Neural cell (in vitro differentiated cells): ENCODE results near the gene ADIG. TPM values are rescaled to one million over a fixed set of nuclear protein-coding genes. Genes with fewer than 3 reads are reported as not detected.

Source experiments
- H2AFZ ChIP-seq: fragments of 200-600, 300-800 bp; sonication (generic), shearing (Covaris generic); 2 replicates; pipeline ENCODE4 v1.6.0; 2014; ENCODE audit warnings: low read depth, mild to moderate bottlenecking, antibody characterized with exemption, low read length, moderate library complexity
- H3F3A ChIP-seq: fragments of 200-600 bp; shearing (Covaris generic); 2 replicates; pipeline ENCODE4 v1.6.1; 2016; ENCODE audit warnings: mild to moderate bottlenecking, moderate library complexity, mixed read lengths, antibody characterized with exemption, low read length; ENCODE audit not compliant: insufficient read depth, poor library complexity, severe bottlenecking
- H3K27ac ChIP-seq: fragments of 200-600, 300-800 bp; sonication (generic), shearing (Covaris generic); 2 replicates; pipeline ENCODE4 v1.5.1; 2014; ENCODE audit warnings: mild to moderate bottlenecking, low read length, moderate library complexity
- H3K27me3 ChIP-seq: fragments of 300-800, 200-600 bp; sonication (generic), shearing (Covaris generic); 2 replicates; pipeline ENCODE4 v1.6.0; 2014; ENCODE audit warnings: mild to moderate bottlenecking, low read depth, low read length, moderate library complexity; ENCODE audit not compliant: insufficient read depth
- H3K36me3 ChIP-seq: fragments of 300-800, 200-600 bp; sonication (generic), shearing (Covaris generic); 2 replicates; pipeline ENCODE4 v1.5.1; 2014; ENCODE audit warnings: mild to moderate bottlenecking, antibody characterized with exemption, low read length, moderate library complexity; ENCODE audit not compliant: insufficient read depth
- H3K4me2 ChIP-seq: fragments of 300-800, 200-600 bp; sonication (generic), shearing (Covaris generic); 2 replicates; pipeline ENCODE4 v1.6.0; 2014; ENCODE audit warnings: mild to moderate bottlenecking, low read length
- H3K4me3 ChIP-seq: fragments of 300-800, 200-600 bp; sonication (generic), shearing (Covaris generic); 2 replicates; pipeline ENCODE4 v1.5.1; 2014; ENCODE audit warnings: mild to moderate bottlenecking, low read length, moderate library complexity
- H3K79me2 ChIP-seq: fragments of 200-600 bp; shearing (Covaris generic); replicated peaks from 2 replicates; pipeline ENCODE4 v1.6.0; 2014; ENCODE audit warnings: mild to moderate bottlenecking, low read length, moderate library complexity; ENCODE audit not compliant: insufficient read depth
- H3K9ac ChIP-seq: fragments of 300-800, 200-600 bp; sonication (generic), shearing (Covaris generic); 2 replicates; pipeline ENCODE4 v1.6.1; 2016; ENCODE audit warnings: mild to moderate bottlenecking, low read length, mixed read lengths
- H3K9me2 ChIP-seq: fragments of 200-600 bp; shearing (Covaris generic); 2 replicates; pipeline ENCODE4 v1.6.1; 2016; ENCODE audit warnings: mild to moderate bottlenecking, low read length, mixed read lengths; ENCODE audit not compliant: insufficient read depth
- H3K9me3 ChIP-seq: fragments of 200-600, 300-800 bp; sonication (generic), shearing (Covaris generic); 2 replicates; pipeline ENCODE4 v1.6.1; 2016; ENCODE audit warnings: mild to moderate bottlenecking, mixed run types, low read length, moderate library complexity, mixed read lengths
- H4K20me1 ChIP-seq: fragments of 200-600 bp; shearing (Covaris generic); 2 replicates; pipeline ENCODE4 v1.6.1; 2016; ENCODE audit warnings: mild to moderate bottlenecking, mixed run types; ENCODE audit not compliant: insufficient read depth
- EP300 ChIP-seq: fragments of 450-650 bp; conservative IDR thresholded peaks from 2 replicates; pipeline ENCODE4 v1.6.1; 2014; ENCODE audit warnings: antibody characterized with exemption, mild to moderate bottlenecking, moderate library complexity; ENCODE audit not compliant: poor library complexity, severe bottlenecking
- EZH2 ChIP-seq: fragments of 200-600, 300-800 bp; shearing (Covaris generic), sonication (generic); IDR thresholded peaks from 2 replicates; pipeline ENCODE4 v1.6.1; 2014; ENCODE audit warnings: antibody characterized with exemption, low read length, borderline replicate concordance, mild to moderate bottlenecking; ENCODE audit not compliant: insufficient read depth, poor library complexity, severe bottlenecking
- MXI1 ChIP-seq: fragments of 450-650 bp; conservative IDR thresholded peaks from 2 replicates; pipeline ENCODE4 v1.6.1; 2014; ENCODE audit warnings: antibody characterized with exemption, mild to moderate bottlenecking; ENCODE audit not compliant: poor library complexity, severe bottlenecking
- POLR2AphosphoS5 ChIP-seq: IDR thresholded peaks from 2 replicates; pipeline ENCODE4 v1.6.1; 2012
- RAD21 ChIP-seq: fragments of 450-650 bp; conservative IDR thresholded peaks from 2 replicates; pipeline ENCODE4 v1.6.1; 2014; ENCODE audit warnings: antibody characterized with exemption, mild to moderate bottlenecking, moderate library complexity
- SMC3 ChIP-seq: fragments of 450-650 bp; conservative IDR thresholded peaks from 2 replicates; pipeline ENCODE4 v1.6.1; 2014; ENCODE audit warnings: antibody characterized with exemption, mild to moderate bottlenecking, moderate library complexity; ENCODE audit not compliant: poor library complexity
- TAF1 ChIP-seq: IDR thresholded peaks from 2 replicates; pipeline ENCODE4 v1.6.1; 2012; ENCODE audit warnings: low read depth
- polyA plus RNA-seq: library from polyadenylated mRNA; depleted of rRNA; stranded (reverse); fragments of >200 nt; gene quantifications from 2 replicates; pipeline ENCODE4 v1.2.3, GENCODE V29; 2014
- TF ChIP-seq, protein P1 (sequence below): IDR thresholded peaks from 2 replicates; pipeline ENCODE4 v1.6.1; 2012; ENCODE audit warnings: borderline replicate concordance
- TF ChIP-seq, protein P2 (sequence below): fragments of 450-650 bp; IDR thresholded peaks from 2 replicates; pipeline ENCODE4 v1.5.1; 2014; ENCODE audit warnings: antibody characterized with exemption, mild to moderate bottlenecking, moderate library complexity; ENCODE audit not compliant: poor library complexity, severe bottlenecking

Gene ADIG
- polyA plus RNA-seq, 1 donor from 2014 or later: not detected

DNA sequence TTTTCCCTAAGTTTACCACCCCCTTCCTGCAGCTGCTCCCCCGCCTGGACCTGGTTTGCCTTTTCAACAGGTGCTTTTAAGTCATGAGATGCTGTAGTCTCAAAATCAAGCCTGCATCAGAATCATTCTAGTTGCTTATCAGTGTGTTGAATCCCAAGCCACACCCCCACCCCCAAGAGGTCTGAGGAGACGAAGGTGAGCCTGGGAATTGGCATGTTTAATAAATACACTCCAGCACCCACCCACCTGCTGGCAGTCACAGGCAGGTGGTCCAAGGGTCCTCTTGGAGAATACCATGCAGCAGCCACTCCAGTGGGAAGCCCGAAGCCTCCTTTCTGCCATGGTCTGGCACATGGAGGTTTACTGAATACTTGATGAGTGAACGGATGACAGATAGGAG lies 1.1 kb upstream of the ADIG start:
- Histone ChIP-seq H3K9ac (no peak overlapping the region), H2AFZ (no peak overlapping the region), H3K27me3 (no peaks in the 10 kb centered on the region), H3K36me3 (no peaks in the 10 kb centered on the region), H3F3A (no peaks in the 10 kb centered on the region), H3K79me2 (no peaks in the 10 kb centered on the region), H3K27ac (no peak overlapping the region), H4K20me1 (no peaks in the 10 kb centered on the region), H3K4me2 (no peak overlapping the region), H3K4me3 (no peak overlapping the region), H3K9me3 (no peaks in the 10 kb centered on the region), H3K9me2 (no peaks in the 10 kb centered on the region)
- TF ChIP-seq RAD21: no peak
- TF ChIP-seq SMC3: no peak
- TF ChIP-seq EZH2: no peak
- TF ChIP-seq POLR2AphosphoS5: no peak
- no peak for TF ChIP-seq TAF1
- no peak for TF ChIP-seq MXI1
- TF ChIP-seq, protein P1, sequence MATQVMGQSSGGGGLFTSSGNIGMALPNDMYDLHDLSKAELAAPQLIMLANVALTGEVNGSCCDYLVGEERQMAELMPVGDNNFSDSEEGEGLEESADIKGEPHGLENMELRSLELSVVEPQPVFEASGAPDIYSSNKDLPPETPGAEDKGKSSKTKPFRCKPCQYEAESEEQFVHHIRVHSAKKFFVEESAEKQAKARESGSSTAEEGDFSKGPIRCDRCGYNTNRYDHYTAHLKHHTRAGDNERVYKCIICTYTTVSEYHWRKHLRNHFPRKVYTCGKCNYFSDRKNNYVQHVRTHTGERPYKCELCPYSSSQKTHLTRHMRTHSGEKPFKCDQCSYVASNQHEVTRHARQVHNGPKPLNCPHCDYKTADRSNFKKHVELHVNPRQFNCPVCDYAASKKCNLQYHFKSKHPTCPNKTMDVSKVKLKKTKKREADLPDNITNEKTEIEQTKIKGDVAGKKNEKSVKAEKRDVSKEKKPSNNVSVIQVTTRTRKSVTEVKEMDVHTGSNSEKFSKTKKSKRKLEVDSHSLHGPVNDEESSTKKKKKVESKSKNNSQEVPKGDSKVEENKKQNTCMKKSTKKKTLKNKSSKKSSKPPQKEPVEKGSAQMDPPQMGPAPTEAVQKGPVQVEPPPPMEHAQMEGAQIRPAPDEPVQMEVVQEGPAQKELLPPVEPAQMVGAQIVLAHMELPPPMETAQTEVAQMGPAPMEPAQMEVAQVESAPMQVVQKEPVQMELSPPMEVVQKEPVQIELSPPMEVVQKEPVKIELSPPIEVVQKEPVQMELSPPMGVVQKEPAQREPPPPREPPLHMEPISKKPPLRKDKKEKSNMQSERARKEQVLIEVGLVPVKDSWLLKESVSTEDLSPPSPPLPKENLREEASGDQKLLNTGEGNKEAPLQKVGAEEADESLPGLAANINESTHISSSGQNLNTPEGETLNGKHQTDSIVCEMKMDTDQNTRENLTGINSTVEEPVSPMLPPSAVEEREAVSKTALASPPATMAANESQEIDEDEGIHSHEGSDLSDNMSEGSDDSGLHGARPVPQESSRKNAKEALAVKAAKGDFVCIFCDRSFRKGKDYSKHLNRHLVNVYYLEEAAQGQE: no peak
- no peak for TF ChIP-seq EP300
- TF ChIP-seq, protein P2, sequence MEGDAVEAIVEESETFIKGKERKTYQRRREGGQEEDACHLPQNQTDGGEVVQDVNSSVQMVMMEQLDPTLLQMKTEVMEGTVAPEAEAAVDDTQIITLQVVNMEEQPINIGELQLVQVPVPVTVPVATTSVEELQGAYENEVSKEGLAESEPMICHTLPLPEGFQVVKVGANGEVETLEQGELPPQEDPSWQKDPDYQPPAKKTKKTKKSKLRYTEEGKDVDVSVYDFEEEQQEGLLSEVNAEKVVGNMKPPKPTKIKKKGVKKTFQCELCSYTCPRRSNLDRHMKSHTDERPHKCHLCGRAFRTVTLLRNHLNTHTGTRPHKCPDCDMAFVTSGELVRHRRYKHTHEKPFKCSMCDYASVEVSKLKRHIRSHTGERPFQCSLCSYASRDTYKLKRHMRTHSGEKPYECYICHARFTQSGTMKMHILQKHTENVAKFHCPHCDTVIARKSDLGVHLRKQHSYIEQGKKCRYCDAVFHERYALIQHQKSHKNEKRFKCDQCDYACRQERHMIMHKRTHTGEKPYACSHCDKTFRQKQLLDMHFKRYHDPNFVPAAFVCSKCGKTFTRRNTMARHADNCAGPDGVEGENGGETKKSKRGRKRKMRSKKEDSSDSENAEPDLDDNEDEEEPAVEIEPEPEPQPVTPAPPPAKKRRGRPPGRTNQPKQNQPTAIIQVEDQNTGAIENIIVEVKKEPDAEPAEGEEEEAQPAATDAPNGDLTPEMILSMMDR: no peak

DNA sequence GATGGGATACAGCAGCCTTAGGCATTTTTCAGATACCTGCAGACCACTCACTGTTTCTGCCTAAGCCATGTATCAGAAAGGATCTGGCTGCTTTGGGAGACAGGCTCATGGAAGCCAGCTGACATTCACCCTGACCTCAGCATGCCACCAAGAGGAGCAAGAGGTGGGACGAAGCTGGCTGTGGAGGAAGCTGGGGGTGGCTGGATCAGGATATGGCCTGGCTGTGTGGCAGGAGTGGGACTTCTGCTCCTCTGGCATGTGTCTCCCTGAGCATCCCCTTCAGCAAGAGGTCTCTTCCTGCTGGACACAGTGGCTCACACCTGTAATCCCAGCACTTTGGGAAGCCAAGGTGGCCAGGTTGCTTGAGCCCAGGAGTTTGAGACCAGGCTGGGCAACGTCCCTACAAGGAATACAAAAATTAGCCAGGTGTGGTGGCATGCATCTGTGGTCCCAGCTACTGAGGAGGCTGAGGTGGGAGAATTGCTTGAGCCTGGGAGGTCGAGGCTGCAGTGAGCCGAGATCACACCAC lies 897 bp downstream of the ADIG start:
- no peaks in the 10 kb centered on the region for H3K9me2 ChIP-seq
- TF ChIP-seq EP300 (no peak), TAF1 (no peak)
- TF ChIP-seq, protein P1: no peak
- H3K9me3 ChIP-seq: no peaks in the 10 kb centered on the region
- no peak overlapping the region for H3K9ac ChIP-seq
- no peaks in the 10 kb centered on the region for H3K27me3 ChIP-seq
- H3K27ac ChIP-seq: no peak overlapping the region
- H2AFZ ChIP-seq: no peak overlapping the region
- no peak overlapping the region for H3K4me2 ChIP-seq
- no peaks in the 10 kb centered on the region for H3K79me2 ChIP-seq
- H3K4me3 ChIP-seq: no peak overlapping the region
- H3K36me3 ChIP-seq: no peaks in the 10 kb centered on the region
- no peaks in the 10 kb centered on the region for H4K20me1 ChIP-seq
- no peaks in the 10 kb centered on the region for H3F3A ChIP-seq
